Left kidney (tissue), 2 donors: ENCODE data around the gene ZNF19. TPM values are rescaled to one million over a fixed set of nuclear protein-coding genes. Genes with fewer than 3 reads are reported as not detected.

ENCODE experiments used
- DNase-seq: peaks from one replicate; pipeline ENCODE4 v3.0.0-alpha.2; 2013
- polyA plus RNA-seq: library from polyadenylated mRNA; unstranded; fragments of 120-200 nt; gene quantifications from one replicate; pipeline ENCODE4 v1.2.1, GENCODE V29; 2013; ENCODE audit not compliant: insufficient read length

The ZNF19 gene
- polyA plus RNA-seq, 1 donor = 15.6 TPM

DNA sequence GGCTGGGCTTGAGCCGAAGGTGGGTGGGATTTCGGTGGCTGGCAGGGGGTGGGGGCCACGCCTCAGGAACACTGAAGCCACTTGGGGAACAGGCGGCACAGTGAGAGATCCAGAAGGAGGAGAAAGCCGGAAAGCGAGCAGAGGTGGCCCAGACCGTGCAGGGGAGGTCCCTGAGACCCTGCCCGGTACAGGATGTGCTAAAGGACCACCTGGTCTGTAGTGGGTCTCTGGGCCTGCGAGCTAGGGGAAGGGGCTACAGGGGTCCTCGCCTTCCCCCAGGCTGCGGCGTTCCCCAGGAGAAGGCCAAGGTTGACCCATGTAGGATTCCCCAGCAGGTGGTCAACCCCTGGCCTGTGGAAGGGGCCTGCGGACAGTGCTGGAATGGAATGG lies 47.1 kb downstream of the ZNF19 start, which contains the start of gene TLE7:
TSS of gene TLE7 (minus strand) at position 4 of the 390 bp plus-strand sequence. CDS start 8,730 bp downstream, outside the sequence.
- no peak for DNase-seq

DNA sequence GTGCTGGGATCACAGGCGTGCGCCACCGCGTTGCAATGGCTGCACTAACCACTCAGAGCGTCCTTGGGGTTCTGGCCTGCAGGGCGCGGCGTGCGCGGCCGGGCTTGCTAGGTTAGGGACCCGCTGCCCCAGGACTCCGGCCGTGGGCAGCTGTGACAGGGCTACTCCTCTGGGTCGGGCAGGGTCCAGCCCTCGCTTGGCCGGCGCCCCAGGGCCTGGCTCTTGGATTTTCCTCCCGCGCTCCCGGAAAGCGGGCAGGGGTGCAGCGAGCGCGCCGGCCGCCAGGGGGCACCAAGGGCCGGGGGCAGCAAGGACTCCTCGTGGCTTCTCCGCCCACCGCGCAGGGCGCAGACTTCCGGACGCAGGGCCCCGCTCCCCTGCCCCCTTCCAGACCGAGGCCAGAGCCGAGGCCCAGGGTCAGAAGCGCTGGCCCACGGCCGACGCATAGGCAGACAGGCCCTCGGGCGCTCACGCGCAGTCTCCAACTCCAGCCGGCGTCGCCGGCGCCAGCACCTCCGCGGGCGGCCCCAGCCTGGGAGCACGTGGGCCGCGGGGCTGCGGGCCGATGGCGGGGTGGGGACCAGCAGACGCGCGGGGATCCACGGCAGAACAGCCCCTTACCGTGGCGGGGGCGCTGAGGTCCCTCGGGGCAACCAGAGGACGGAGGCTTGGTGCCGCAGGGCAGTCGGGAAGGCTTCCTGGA lies 47.6 kb downstream of the ZNF19 start:
- no peak for DNase-seq

DNA sequence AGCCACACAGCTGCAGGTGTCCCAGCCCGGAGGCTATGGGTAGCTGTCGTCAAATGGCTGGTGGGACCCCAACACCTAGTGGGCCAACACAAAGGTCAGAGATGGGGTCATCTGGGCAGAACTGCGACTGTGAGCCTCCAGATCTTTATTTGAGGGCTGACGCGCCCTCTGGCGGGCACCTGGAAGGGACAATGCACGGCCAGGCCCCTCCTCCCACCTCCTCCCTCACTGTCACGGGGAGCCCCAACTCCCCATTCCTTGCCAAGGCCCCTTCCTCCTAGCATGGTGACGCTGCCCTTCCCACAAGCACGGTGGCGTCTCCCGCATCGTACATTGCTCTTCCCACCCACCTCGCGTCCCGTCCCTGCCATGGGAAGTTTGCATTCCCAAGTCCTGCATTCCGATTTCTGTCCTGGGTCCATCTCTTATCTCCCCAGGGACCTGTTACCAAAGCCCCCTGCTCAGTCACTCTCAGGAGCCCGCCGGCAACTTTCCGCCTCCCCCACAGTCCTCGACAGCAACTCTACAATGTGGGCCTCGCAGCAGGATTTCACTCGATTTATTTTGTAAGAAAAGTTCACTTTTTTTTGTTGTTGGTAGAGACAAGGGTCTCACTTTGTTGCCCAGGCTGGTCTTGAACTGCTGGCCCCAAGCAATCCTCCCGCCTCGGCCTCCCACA lies 48.3 kb downstream of the ZNF19 start:
- no peak for DNase-seq

DNA sequence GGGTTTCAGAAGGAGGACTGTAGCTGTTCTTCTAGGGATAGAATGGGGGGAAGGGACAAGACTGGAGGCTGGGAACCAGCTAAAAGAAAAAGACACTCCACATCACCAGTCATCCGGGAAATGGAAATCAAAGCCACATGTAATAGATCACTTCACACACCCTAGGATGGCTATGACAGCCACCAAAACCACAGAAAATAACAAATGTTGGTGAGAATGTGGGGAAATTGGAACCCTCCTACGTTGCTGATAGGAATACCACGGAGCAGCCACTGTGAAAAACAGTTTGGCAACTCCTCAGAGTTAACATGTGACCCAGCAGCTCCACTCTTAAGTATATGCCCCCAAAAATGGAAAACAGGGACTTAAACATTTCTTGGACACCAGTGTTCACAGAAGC lies 49.6 kb downstream of the ZNF19 start:
- no peak for DNase-seq

DNA sequence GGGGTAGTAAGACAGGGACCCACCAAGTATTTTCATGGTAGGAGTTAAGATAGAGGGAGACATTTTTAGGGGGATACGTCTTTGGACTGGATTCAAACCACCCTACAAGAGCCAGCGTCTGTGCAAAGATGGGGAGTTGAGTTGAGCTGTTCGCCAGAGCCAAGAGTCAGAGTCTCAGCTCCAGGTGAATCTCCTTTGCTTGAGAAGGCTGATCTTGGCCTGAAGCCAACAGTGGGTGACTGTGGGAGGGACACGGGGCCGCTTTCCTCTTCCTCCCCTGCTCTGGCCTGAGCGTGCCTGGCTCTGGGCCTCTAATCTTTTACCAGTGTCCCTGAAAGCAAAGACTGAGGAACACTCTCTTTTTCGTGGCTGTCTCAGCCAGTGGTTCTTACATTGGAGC lies 52.7 kb downstream of the ZNF19 start:
- no peak for DNase-seq

DNA sequence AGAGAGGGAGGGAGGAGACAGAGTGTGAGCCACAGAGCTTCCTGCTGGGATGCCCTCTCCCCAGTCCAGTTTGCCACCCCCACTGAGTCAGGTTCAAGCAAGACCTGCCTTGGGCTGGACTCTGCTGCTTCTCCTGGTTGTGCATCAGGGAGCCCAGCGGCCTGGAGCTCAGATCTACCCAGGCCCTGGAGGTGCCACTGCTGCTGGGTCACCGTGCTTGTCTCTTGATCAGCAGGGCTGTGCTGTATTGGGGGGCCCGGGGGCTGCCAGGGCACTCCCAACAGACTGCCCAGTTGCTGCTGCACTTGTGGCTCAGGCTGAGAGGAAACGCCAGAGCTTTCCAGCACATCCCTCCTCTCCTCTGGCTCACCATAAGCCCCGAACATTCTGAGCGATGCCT lies 56.2 kb downstream of the ZNF19 start:
- no peak for DNase-seq

DNA sequence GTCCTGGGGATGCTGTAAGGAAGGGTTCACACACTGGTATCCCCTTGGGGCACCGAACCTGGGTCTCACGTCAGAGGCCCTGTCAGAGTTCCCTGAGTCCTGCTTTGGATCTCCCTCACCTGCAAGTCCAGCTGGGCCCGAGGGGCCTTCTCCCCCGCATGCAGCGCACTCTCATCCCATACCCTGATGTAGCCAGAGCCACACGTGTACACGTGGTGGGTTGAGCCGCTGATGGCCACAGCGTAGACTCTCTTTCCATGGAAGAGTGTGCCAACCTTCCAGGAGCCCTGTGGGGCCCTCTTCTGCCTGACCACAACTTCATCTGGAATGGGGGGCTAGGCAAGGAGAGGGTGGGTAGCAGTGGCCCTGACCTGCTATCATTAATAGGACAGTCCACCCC lies 57.1 kb downstream of the ZNF19 start:
- no peak for DNase-seq

DNA sequence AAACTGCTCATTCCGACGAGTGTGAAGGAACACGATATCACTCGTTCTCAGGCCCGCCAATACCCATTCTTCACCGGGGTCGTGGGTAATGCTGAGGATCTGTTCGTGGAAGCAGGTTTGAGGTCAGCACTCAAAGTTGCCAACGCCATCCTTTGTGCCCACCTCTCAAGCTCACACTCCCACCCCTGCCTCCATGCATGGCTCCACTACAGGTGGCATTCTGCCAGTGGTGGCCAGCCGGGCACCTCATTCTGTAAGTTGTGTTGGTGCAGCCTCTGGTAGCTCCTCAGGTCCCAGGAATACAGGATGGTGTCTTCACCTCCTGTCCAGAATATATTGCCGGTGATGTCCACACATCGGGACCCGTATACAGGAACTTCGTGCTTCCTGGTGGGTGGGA lies 57.9 kb downstream of the ZNF19 start:
- DNase-seq = no peak

DNA sequence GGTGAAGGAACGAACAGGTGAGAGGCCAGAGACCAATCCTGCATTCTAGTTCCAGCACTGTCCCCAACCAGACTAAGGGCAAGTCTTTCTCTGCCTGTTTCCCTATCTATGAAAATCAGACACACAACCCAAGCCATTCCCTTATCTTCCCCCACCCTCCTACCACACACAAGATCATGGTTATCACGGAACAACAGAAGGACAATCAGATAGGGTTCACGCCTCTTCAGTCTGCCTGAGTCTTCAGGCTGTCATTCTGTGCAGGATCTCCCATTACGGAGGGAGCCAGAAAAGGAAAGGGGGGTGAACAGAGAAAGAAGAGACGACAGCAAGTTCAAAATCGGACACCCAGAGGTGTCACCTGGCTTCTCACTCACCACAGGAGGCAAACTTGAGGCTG lies 58.4 kb downstream of the ZNF19 start:
- DNase-seq = no peak

DNA sequence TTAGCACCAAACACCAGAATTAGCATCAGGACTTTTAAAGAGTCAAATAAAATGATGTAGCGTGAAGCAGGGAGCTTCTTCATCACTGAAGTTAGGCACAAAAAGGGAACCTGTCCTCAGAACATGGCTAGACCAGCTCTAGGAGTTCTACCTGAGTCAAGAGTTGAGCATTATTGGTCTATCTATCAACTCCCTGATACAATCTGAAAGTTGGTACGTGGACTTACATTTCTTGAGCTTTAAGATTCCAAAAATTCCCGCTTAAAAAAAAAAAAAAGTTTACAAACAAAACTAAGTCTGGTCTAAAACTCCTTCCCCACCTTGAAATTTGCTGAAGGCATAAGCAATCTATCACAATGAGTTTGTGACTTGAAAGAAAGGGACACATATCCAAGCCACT lies 59.5 kb downstream of the ZNF19 start:
- no peak for DNase-seq

DNA sequence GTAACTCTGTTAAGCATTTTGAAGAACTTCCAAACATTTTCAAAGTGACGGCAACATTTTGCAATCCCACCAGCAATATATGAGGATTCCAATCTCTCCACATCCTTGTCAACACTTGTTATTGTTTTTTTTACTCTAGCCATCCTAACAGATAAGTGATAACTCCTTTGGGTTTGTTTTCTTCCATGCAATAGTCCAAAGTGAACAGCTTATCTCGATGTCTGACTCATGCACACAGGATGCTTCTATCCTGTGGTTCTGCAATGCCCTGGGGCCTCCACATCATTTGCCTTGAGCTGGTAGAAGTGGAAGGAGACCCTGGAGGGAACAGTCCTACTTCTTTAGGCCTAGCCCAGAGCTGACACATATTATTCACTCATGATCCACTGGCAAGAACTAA lies 60.2 kb downstream of the ZNF19 start:
- DNase-seq = no peak

DNA sequence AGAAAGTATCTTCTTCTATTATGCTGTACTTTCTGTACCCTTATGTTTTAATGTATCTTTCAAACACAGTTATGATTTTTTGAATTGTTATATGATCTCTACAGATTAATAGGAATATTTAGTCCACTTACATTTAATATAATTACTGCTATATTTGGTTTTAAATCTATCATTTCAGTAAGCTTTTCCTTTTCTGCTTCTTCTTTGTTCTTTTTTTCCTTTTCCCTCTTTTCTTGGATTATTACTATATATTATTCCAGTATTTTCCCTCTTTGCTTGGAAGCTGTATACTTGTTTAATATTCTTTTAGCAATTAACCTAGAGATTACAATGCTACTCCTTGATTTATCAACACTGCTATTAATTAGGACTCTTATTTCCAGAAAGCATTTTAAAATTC lies 60.7 kb downstream of the ZNF19 start:
- no peak for DNase-seq

DNA sequence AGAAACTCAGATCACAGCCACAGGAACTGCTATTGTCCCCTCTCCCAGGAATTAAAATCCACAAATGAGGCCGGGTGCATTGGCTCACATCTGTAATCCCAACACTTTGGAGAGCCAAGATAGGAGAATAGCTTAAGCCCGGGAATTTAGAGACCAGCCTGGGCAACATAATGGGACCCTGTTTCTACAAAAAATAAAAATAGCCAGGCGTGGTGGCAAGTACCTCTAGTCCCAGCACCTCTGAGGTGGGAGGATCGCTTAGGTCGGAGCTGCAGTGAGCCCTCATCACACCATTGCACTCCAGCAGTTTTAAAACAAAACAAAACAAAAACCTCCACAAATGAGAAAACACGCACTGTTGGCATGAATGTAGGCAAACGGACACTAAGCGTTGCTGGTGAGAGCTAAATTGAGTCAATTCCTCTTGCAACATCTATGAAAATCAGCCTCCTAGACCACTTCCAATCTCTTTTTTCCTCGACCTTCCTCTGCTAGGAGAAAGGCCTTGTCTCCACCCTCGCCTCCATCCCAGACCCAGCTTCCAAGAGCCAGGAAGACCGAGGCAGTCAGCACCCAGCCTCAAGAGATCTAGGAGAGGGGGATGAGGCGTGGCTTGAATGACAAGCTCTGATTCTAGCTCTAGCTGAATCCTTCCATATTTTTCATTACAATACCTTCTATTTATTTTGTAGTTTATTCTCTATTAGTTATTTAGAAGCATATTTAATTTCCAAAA lies 62.1 kb downstream of the ZNF19 start:
- DNase-seq = no peak

DNA sequence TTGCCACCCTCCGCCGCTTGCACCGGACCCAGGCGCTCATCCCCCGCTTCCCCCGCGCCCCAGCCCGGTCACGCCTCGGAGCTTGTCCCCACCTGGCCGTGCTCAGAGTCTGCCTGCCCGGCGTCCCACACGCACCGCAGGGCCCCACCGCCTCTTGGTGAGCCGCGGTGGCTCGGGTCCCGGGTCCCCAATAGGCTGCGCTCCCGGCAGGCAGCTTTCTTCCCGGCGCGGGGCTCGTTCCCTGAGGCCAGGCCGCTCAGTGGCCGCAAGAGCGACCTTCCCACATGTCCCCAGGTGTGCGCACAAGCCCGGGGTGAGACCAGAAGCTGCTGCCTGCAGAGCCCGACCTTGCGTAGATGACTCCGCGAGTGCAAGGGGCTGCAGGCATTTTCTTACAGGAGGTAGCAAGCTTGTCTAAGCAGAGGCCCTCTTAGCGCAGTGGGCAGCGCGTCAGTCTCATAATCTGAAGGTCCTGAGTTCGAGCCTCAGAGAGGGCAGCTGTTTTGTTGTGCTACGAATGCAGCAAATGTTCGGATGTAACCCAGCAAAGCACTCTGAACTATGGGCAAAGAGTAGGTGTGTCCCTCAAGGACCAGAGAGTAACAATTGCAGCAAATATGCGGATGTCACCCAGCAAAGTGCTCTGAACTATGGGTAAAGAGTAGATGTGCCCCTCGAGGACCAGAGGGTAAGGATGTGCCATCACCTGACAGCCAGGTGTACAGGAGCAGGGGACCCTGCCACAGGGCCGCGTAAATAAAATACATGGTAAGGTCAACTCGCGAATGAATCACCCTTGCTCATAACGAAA lies 62.9 kb downstream of the ZNF19 start:
- DNase-seq = peak; percentile 43

DNA sequence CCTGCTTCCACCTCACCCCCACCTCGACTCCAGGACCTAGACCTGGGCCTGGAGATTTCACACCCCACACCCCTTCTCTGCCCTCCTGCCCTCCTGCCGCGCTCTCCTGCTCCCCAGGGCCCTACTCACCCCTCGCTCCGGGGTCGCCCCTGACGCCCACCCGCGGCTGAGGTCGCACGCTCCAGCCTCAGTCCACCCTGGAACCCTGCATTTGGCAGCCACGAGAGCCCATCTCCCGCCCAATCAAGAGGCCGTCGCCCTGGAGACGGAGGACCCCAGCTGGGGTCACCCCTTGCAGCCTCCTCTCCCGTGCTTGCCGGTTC lies 63.4 kb downstream of the ZNF19 start:
- DNase-seq = no peak

DNA sequence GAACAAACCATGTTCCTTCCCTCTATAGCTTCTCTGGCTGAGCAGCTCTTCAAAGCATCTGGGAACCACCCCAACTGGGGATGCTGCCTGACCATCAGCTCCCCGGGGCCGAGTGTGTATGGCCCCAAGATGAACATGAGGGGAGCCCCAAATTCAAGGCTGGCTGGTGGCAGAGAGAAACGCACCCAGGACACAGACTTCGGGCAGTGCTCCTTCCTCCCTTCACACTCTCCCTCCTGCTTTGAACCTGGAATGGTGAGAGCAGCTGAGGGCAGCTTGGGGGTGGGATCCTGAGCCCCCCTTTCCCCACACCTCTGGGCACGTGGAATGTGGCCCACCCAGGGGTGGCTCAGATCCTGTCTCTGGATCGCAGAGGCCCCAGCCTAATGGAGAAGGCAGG lies 64.5 kb downstream of the ZNF19 start:
- DNase-seq = no peak

DNA sequence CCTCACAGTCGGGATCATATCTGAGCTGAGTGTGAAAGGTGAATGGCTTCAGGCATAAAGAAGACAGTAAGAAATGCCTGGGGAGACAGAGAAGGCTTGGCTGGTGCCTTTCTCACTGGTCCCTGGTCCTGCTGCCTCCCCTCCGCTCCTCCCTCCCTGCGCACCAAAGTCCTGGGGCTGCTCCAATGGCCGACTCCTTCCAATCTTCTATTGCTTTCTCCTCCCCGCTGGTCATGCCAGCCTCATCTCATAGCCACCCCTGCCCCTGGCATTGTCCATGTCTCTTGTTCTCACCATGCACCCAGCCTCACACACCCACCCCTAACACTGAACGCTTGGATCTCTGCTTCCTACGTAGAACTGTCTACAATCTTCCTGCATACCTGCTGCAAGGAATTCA lies 65.3 kb downstream of the ZNF19 start:
- DNase-seq = no peak

Other genes with a start within 250 kb of the ZNF19 start
- gene CMTR2, start 199.9 kb downstream of the ZNF19 start, polyA plus RNA-seq = 74.4 TPM
- gene CALB2, start 130.6 kb downstream of the ZNF19 start, polyA plus RNA-seq = 0.47 TPM
- gene TLE7, start 47.3 kb downstream of the ZNF19 start, polyA plus RNA-seq = not detected
- gene ZNF23, start 27.1 kb downstream of the ZNF19 start, polyA plus RNA-seq = 18.1 TPM
- 0.55 TPM for gene CHST4, start 37.1 kb upstream of the ZNF19 start, polyA plus RNA-seq
- 0.17 TPM for gene TAT, start 87.8 kb upstream of the ZNF19 start, polyA plus RNA-seq
- 17.0 TPM for gene MARVELD3, start 136.9 kb upstream of the ZNF19 start, polyA plus RNA-seq
- gene PHLPP2, start 235.4 kb upstream of the ZNF19 start, polyA plus RNA-seq = 13.2 TPM